SK-N-SH (cell line): ENCODE measurements around the gene KLHL22. TPM values are rescaled to one million over a fixed set of nuclear protein-coding genes. Genes with fewer than 3 reads are reported as not detected.

Experiments used
- CTCF ChIA-PET: fragments of 300-600, 350-600 bp; formaldehyde crosslinking; extraction: SDS; loops from one replicate; lab custom pipeline; 2021; lab: Yijun Ruan, JAX
- POLR2A ChIA-PET: fragments of 350-600 bp; sonication (Branson Sonifier 250); formaldehyde crosslinking; extraction: SDS; loops from one replicate; lab custom pipeline; 2020; ENCODE audit warnings: antibody characterized with exemption, inconsistent platforms; lab: Yijun Ruan, JAX
- DNase-seq: peaks from one replicate; pipeline ENCODE4 v3.0.0; 2012
- H2AFZ ChIP-seq: fragments of 200-600 bp; sonication (generic); 2 replicates; pipeline ENCODE4 v1.8.1; 2016; ENCODE audit warnings: antibody characterized with exemption, mild to moderate bottlenecking, low read depth
- H3F3A ChIP-seq: fragments of 200-600 bp; sonication (generic); replicated peaks from 2 replicates; pipeline ENCODE3; 2016; ENCODE audit warnings: antibody characterized with exemption, mild to moderate bottlenecking; ENCODE audit not compliant: insufficient read depth
- H3K27ac ChIP-seq, 2 experiments: fragments of 200-500 bp in 1 of 2; fragments of 200-600 bp in 1 of 2; sonication (Bioruptor generic) in 1 of 2; sonication (generic), shearing (Covaris generic) in 1 of 2; 2 replicates each; pipeline versions ENCODE4 v1.5.1 to v1.6.1; 2014 to 2016; ENCODE audit warnings: low read depth in 2 of 2, inconsistent platforms in 1 of 2, low read length in 1 of 2, mild to moderate bottlenecking in 1 of 2, mixed read lengths in 1 of 2
- H3K27me3 ChIP-seq: fragments of 200-600 bp; sonication (generic), shearing (Covaris generic); 2 replicates; pipeline ENCODE4 v1.6.1; 2016; ENCODE audit warnings: mixed run types; ENCODE audit not compliant: insufficient read depth
- H3K36me3 ChIP-seq, 2 experiments: fragments of 200-500 bp in 1 of 2; fragments of 200-600 bp in 1 of 2; sonication (Bioruptor generic) in 1 of 2; sonication (generic) in 1 of 2; replicated peaks in 1 of 2; 2 replicates each; pipeline versions ENCODE3 to v1.5.1; 2014 to 2016; ENCODE audit warnings: low read length in 1 of 2, mild to moderate bottlenecking in 1 of 2; ENCODE audit not compliant: insufficient read depth in 2 of 2, control insufficient read depth in 1 of 2
- H3K4me1 ChIP-seq, 2 experiments: fragments of 200-500 bp in 1 of 2; fragments of 200-600 bp in 1 of 2; sonication (Bioruptor generic) in 1 of 2; sonication (generic), shearing (Covaris generic) in 1 of 2; 2 replicates each; pipeline versions ENCODE4 v1.5.1 to v1.6.1; 2014 to 2016; ENCODE audit warnings: low read depth in 1 of 2, low read length in 1 of 2, mixed run types in 1 of 2; ENCODE audit not compliant: insufficient read depth in 2 of 2, control insufficient read depth in 1 of 2
- H3K4me2 ChIP-seq: fragments of 200-600 bp; sonication (generic), shearing (Covaris generic); 2 replicates; pipeline ENCODE4 v1.6.1; 2017; ENCODE audit warnings: mixed run types
- H3K4me3 ChIP-seq, 2 experiments: fragments of 200-500 bp in 1 of 2; fragments of 200-600 bp in 1 of 2; sonication (Bioruptor generic) in 1 of 2; sonication (generic), shearing (Covaris generic) in 1 of 2; 2 replicates each; pipeline versions ENCODE4 v1.5.1 to v1.8.1; 2014 to 2016; ENCODE audit warnings: low read depth in 2 of 2, inconsistent platforms in 1 of 2, low read length in 1 of 2, mild to moderate bottlenecking in 1 of 2, mixed read lengths in 1 of 2, moderate library complexity in 1 of 2
- H3K79me2 ChIP-seq: fragments of 200-600 bp; sonication (generic); 2 replicates; pipeline ENCODE4 v1.8.1; 2017; ENCODE audit warnings: mild to moderate bottlenecking; ENCODE audit not compliant: insufficient read depth
- H3K9ac ChIP-seq: fragments of 200-600 bp; sonication (generic); 2 replicates; pipeline ENCODE4 v1.6.1; 2017; ENCODE audit warnings: mixed run types
- H3K9me2 ChIP-seq: fragments of 200-600 bp; sonication (generic); 2 replicates; pipeline ENCODE4 v1.6.1; 2017; ENCODE audit warnings: mixed run types
- H3K9me3 ChIP-seq: fragments of 200-600 bp; sonication (generic); 2 replicates; pipeline ENCODE4 v1.6.1; 2017; ENCODE audit warnings: mixed run types, mild to moderate bottlenecking, moderate library complexity
- H4K20me1 ChIP-seq: fragments of 200-600 bp; sonication (generic); 2 replicates; pipeline ENCODE4 v1.6.1; 2017; ENCODE audit warnings: mild to moderate bottlenecking, mixed run types; ENCODE audit not compliant: insufficient read depth
- ELF1 ChIP-seq: IDR thresholded peaks from 2 replicates; pipeline ENCODE4 v1.4.0; 2012
- EZH2phosphoT487 ChIP-seq: fragments of 200-600 bp; sonication (generic); IDR thresholded peaks from 2 replicates; pipeline ENCODE4 v1.6.1; 2017; ENCODE audit warnings: low read depth, mixed run types, mild to moderate bottlenecking, antibody characterized with exemption, moderate library complexity, borderline replicate concordance
- FOXJ3 ChIP-seq: sonication (generic); formaldehyde crosslinking; IDR thresholded peaks from 2 replicates; pipeline ENCODE4 v1.5.1; 2020; ENCODE audit warnings: mild to moderate bottlenecking, missing genetic modification reagents
- FOXM1 ChIP-seq: IDR thresholded peaks from 2 replicates; pipeline ENCODE4 v1.4.0; 2012; ENCODE audit warnings: low read depth, mild to moderate bottlenecking
- GABPA ChIP-seq: IDR thresholded peaks from 2 replicates; pipeline ENCODE4 v1.4.0; 2012; ENCODE audit warnings: low read depth, mild to moderate bottlenecking
- RAD21 ChIP-seq: IDR thresholded peaks from 2 replicates; pipeline ENCODE4 v1.6.1; 2012; ENCODE audit warnings: mild to moderate bottlenecking, low read length
- TCF12 ChIP-seq: IDR thresholded peaks from 2 replicates; pipeline ENCODE4 v1.4.0; 2012
- YY1 ChIP-seq: IDR thresholded peaks from 2 replicates; pipeline ENCODE4 v1.4.0; 2012; ENCODE audit warnings: low read depth, mild to moderate bottlenecking
- WGBS: methylation state at CpG from one replicate; pipeline ENCODE4 v1.1.6; 2017; ENCODE audit warnings: low lambda C conversion rate; 5-methylcytosine and 5-hydroxymethylcytosine counted together
- polyA plus RNA-seq, 3 experiments: library from polyadenylated mRNA; depleted of rRNA; stranded (reverse); fragments of >200 nt; gene quantifications; 2 replicates each; pipeline ENCODE4 v1.2.3, GENCODE V29; 2012
- TF ChIP-seq, protein P1 (sequence below): IDR thresholded peaks from 2 replicates; pipeline ENCODE4 v1.4.0; 2012; ENCODE audit warnings: low read depth, borderline replicate concordance
- TF ChIP-seq, protein P2 (sequence below): IDR thresholded peaks from 2 replicates; pipeline ENCODE4 v1.6.1; 2012; ENCODE audit warnings: mild to moderate bottlenecking, low read depth, low read length, moderate library complexity
- TF ChIP-seq, protein P3 (sequence below): fragments of 200-600 bp; sonication (generic); IDR thresholded peaks from 2 replicates; pipeline ENCODE4 v1.6.1; 2017; ENCODE audit warnings: antibody characterized with exemption, mild to moderate bottlenecking, moderate library complexity
- TF ChIP-seq, protein P4 (sequence below): fragments of 150-350 bp; IDR thresholded peaks from 2 replicates; pipeline ENCODE4 v1.6.1; 2016; ENCODE audit warnings: mild to moderate bottlenecking, low read depth, low read length

The KLHL22 gene
- polyA plus RNA-seq, 1 of the 3 experiments (the other 2 are of a cell fraction), result 26.5 TPM

DNA sequence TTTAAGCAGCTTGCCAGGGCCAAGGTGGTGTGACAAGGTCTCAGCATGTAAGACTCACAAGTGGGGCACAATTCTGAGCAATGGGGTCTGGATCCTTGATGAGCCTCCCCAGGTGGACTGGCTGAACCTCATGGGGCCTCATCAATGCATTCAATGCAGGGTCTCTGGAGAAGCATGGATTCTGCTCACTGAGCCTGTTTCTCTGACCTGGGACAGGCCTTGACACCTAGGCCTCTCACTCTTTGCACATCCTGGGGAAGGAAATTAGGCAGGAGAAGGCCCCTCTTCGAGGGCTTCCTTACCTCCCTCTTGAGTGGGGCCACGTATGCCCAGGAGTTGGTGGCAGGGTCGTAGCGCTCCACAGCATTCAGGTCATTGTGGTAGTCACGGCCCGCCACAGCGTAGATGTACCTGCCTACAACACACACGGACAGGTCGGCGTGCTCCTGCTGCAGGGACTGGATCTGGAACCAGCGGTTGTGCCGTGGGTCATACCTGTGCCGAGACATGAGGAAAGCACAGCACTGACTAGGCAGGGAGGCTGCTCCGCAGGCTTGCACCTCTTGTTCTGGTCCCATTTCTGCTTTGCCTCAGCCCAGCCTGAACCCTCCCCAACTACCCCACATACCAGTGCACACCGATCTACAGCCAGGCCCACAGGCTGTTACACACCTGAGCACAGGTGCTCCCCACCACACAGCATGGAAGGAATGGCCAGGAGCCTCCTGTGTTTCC lies 37.9 kb downstream of the KLHL22 start:
- H3K27me3 ChIP-seq, result no peaks in the 10 kb centered on the region
- CTCF ChIA-PET, result interaction anchor here (1.5 to 4.8 kb wide), 5 partner anchors 11 to 121 kb away, joined by 3 to 102 read pairs (median 12); no protein-coding TSS in a partner anchor
- H3K9me2 ChIP-seq, result no peaks in the 10 kb centered on the region
- H3K27ac ChIP-seq, result no peak overlapping the region
- no peaks in the 10 kb centered on the region for H4K20me1 ChIP-seq
- no peak for DNase-seq
- no peak overlapping the region for H3K9ac ChIP-seq
- TF ChIP-seq FOXJ3 (CRISPR knock-in tag), result no peak
- no peak overlapping the region for H3K4me3 ChIP-seq
- no peak overlapping the region for H3K4me2 ChIP-seq
- POLR2A ChIA-PET, result no interaction called here
- no peaks in the 10 kb centered on the region for H3K79me2 ChIP-seq
- peaks cover 0 to 7% of the 10 kb centered on the region in 2 experiments; a peak in 1 of 4 replicates for H3K4me1 ChIP-seq
- WGBS, result 97% methylated on average over 7 of the region's 15 CpGs
- H3K36me3 ChIP-seq, result peaks cover 16 to 19% of the 10 kb centered on the region in 2 experiments
- H3F3A ChIP-seq, result peaks cover 4% of the 10 kb centered on the region
- no peaks in the 10 kb centered on the region for H3K9me3 ChIP-seq
- no peak overlapping the region for H2AFZ ChIP-seq

DNA sequence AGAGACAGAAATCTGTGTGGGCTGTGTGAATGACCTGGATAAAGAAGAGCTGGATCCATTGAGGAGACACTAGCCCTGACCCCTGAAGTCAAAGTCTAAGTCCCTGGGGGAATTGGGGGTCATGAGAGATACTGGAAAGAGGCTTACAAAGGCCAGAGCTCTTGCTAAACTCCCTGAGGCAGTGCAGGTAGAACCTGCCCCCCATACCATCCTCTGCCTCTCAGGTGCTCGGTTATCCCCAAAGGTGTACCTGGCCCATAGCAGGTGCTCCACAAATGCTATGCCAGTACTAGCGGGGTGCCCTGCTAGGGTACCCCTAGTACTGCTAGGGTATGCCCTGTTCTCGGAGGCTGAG lies 38.9 kb downstream of the KLHL22 start:
- peaks cover 4% of the 10 kb centered on the region for H3F3A ChIP-seq
- 100% methylated on average over 1 of the region's 3 CpGs for WGBS
- no peaks in the 10 kb centered on the region for H4K20me1 ChIP-seq
- no peaks in the 10 kb centered on the region for H3K27me3 ChIP-seq
- peaks cover 19 to 27% of the 10 kb centered on the region in 2 experiments for H3K36me3 ChIP-seq
- H3K27ac ChIP-seq, result peak overlapping the region in 1 of 2 experiments; percentile 50; a peak in 1 of 4 replicates
- H3K9ac ChIP-seq, result no peak overlapping the region
- H2AFZ ChIP-seq, result no peak overlapping the region; the same call in 1 of the 2 replicates
- no peaks in the 10 kb centered on the region for H3K9me2 ChIP-seq
- POLR2A ChIA-PET, result interaction anchor here (1.0 to 1.2 kb wide), 3 partner anchors 33 to 136 kb away, joined by 3 to 6 read pairs (median 4); no protein-coding TSS in a partner anchor
- H3K79me2 ChIP-seq, result no peaks in the 10 kb centered on the region
- TF ChIP-seq GABPA (no peak), YY1 (no peak), FOXM1 (no peak), RAD21 (no peak), TCF12 (no peak), EZH2phosphoT487 (no peak), ELF1 (no peak)
- TF ChIP-seq, protein P1, sequence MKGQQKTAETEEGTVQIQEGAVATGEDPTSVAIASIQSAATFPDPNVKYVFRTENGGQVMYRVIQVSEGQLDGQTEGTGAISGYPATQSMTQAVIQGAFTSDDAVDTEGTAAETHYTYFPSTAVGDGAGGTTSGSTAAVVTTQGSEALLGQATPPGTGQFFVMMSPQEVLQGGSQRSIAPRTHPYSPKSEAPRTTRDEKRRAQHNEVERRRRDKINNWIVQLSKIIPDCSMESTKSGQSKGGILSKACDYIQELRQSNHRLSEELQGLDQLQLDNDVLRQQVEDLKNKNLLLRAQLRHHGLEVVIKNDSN, result no peak
- TF ChIP-seq, protein P2, sequence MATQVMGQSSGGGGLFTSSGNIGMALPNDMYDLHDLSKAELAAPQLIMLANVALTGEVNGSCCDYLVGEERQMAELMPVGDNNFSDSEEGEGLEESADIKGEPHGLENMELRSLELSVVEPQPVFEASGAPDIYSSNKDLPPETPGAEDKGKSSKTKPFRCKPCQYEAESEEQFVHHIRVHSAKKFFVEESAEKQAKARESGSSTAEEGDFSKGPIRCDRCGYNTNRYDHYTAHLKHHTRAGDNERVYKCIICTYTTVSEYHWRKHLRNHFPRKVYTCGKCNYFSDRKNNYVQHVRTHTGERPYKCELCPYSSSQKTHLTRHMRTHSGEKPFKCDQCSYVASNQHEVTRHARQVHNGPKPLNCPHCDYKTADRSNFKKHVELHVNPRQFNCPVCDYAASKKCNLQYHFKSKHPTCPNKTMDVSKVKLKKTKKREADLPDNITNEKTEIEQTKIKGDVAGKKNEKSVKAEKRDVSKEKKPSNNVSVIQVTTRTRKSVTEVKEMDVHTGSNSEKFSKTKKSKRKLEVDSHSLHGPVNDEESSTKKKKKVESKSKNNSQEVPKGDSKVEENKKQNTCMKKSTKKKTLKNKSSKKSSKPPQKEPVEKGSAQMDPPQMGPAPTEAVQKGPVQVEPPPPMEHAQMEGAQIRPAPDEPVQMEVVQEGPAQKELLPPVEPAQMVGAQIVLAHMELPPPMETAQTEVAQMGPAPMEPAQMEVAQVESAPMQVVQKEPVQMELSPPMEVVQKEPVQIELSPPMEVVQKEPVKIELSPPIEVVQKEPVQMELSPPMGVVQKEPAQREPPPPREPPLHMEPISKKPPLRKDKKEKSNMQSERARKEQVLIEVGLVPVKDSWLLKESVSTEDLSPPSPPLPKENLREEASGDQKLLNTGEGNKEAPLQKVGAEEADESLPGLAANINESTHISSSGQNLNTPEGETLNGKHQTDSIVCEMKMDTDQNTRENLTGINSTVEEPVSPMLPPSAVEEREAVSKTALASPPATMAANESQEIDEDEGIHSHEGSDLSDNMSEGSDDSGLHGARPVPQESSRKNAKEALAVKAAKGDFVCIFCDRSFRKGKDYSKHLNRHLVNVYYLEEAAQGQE, result no peak
- TF ChIP-seq, protein P3, sequence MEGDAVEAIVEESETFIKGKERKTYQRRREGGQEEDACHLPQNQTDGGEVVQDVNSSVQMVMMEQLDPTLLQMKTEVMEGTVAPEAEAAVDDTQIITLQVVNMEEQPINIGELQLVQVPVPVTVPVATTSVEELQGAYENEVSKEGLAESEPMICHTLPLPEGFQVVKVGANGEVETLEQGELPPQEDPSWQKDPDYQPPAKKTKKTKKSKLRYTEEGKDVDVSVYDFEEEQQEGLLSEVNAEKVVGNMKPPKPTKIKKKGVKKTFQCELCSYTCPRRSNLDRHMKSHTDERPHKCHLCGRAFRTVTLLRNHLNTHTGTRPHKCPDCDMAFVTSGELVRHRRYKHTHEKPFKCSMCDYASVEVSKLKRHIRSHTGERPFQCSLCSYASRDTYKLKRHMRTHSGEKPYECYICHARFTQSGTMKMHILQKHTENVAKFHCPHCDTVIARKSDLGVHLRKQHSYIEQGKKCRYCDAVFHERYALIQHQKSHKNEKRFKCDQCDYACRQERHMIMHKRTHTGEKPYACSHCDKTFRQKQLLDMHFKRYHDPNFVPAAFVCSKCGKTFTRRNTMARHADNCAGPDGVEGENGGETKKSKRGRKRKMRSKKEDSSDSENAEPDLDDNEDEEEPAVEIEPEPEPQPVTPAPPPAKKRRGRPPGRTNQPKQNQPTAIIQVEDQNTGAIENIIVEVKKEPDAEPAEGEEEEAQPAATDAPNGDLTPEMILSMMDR, result no peak
- TF ChIP-seq, protein P4, sequence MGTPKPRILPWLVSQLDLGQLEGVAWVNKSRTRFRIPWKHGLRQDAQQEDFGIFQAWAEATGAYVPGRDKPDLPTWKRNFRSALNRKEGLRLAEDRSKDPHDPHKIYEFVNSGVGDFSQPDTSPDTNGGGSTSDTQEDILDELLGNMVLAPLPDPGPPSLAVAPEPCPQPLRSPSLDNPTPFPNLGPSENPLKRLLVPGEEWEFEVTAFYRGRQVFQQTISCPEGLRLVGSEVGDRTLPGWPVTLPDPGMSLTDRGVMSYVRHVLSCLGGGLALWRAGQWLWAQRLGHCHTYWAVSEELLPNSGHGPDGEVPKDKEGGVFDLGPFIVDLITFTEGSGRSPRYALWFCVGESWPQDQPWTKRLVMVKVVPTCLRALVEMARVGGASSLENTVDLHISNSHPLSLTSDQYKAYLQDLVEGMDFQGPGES, result no peak
- CTCF ChIA-PET, result interaction anchor here (0.8 to 4.8 kb wide), 28 partner anchors 8 to 174 kb away, joined by 3 to 102 read pairs (median 4); partner anchors contain the start of gene DGCR6L
- H3K9me3 ChIP-seq, result no peaks in the 10 kb centered on the region
- peaks cover 0 to 7% of the 10 kb centered on the region in 2 experiments; a peak in 1 of 4 replicates for H3K4me1 ChIP-seq
- no peak overlapping the region for H3K4me3 ChIP-seq
- no peak for DNase-seq
- no peak overlapping the region for H3K4me2 ChIP-seq
